Measurements from ENCODE around the gene LRRC71. TPM values are rescaled to one million over a fixed set of nuclear protein-coding genes. Genes with fewer than 3 reads are reported as not detected.

The LRRC71 gene
- total and polyA plus RNA-seq, 2 donors (not counting 1 experiment from before 2014, with no cell fraction given): not detected

DNA sequence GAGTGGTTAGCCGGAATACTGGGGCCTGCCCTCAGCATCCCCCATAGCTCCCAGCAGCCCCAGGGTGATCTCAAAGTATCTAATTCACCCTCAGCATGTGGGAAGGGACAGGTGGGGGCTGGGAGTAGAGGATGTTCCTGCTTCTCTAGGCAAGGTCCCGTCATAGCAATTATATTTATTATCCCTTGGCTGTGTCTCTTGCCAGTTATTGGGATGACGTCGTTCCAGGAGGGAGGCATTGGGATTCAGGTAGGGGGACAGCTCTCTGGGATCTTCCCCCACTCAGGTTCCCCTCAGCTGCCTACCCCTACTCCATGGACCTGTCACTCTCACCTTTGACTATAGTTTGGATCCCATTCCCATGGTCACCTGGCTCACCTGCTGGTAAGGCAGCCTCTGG, 38.8 kb upstream of the LRRC71 start:
- Histone ChIP-seq H3K4me1 (ENCODE audit: control insufficient read depth in 2 of 2, insufficient read depth in 2 of 2, low read length in 2 of 2) (no peaks in the 10 kb centered on the region), H2AFZ (ENCODE audit: insufficient read depth, low read depth, low read length, poor library complexity, severe bottlenecking) (no peak overlapping the region), H3K27ac (ENCODE audit: low read length in 2 of 2) (no peak overlapping the region), H3K9me3 (ENCODE audit: control extremely low read depth in 1 of 3, control insufficient read depth in 2 of 3, insufficient read depth in 1 of 3, low read length in 2 of 3) (no peaks in the 10 kb centered on the region), H3K27me3 (replicated peaks in 1 of 4; ENCODE audit: control extremely low read depth in 1 of 4, control insufficient read depth in 3 of 4, insufficient read depth in 4 of 4, low read length in 3 of 4) (peaks cover 0 to 42% (median 6%) of the 10 kb centered on the region in 4 experiments), H3K79me2 (ENCODE audit: control insufficient read depth, insufficient read depth, low read length) (no peaks in the 10 kb centered on the region), H4K20me1 (ENCODE audit: control insufficient read depth, insufficient read depth, low read length, poor library complexity, severe bottlenecking) (no peaks in the 10 kb centered on the region), H3K4me2 (replicated peaks; ENCODE audit: low read depth, low read length, poor library complexity, severe bottlenecking) (no peak overlapping the region), H3K36me3 (replicated peaks in 1 of 2; ENCODE audit: control extremely low read depth in 1 of 2, control insufficient read depth in 1 of 2, extremely low read depth in 1 of 2, insufficient read depth in 2 of 2, low read length in 1 of 2) (no peaks in the 10 kb centered on the region), H3K9ac (ENCODE audit: low read length) (no peak overlapping the region), H3K4me3 (ENCODE audit: control extremely low read depth in 1 of 5, extremely low read depth in 1 of 5, insufficient read depth in 1 of 5, low read depth in 2 of 5, low read length in 4 of 5) (no peak overlapping the region)
- POLR2A ChIA-PET: no interaction called here
- Mint-ChIP-seq H3K27ac (no peak overlapping the region), H3K4me3 (no peak overlapping the region), H3K4me1 (no peaks in the 10 kb centered on the region), H3K27me3 (peaks cover 63% of the 10 kb centered on the region), H3K9me3 (ENCODE audit: insufficient read depth) (no peaks in the 10 kb centered on the region)
- ATAC-seq (ENCODE audit: low read depth): no peak
- intact Hi-C loops (cut with micrococcal nuclease): no loop called here
- no CpG with 5 or more reads among the region's 4 CpGs for WGBS (ENCODE audit: insufficient coverage)
- no peak for DNase-seq
- TF ChIP-seq EZH2 (IDR thresholded peaks at IDR 0.05; ENCODE audit: borderline replicate concordance, insufficient read depth, low read depth, low read length, poor library complexity, severe bottlenecking): no peak
- no peak for TF ChIP-seq CTCF (IDR thresholded peaks at IDR 0.05)
- CTCF ChIA-PET: no interaction called here

GRCh38 chr1:156882543-156882942, 37.9 kb upstream of the LRRC71 start:
- no peaks in the 10 kb centered on the region for H3K4me1 Mint-ChIP-seq
- 85% methylated on average over 2 of the region's 3 CpGs for WGBS (ENCODE audit: insufficient coverage)
- H3K79me2 ChIP-seq (ENCODE audit: control insufficient read depth, insufficient read depth, low read length): no peaks in the 10 kb centered on the region
- no peaks in the 10 kb centered on the region for H3K9me3 Mint-ChIP-seq (ENCODE audit: insufficient read depth)
- no peak overlapping the region for H3K27ac Mint-ChIP-seq
- no peak overlapping the region for H2AFZ ChIP-seq (ENCODE audit: insufficient read depth, low read depth, low read length, poor library complexity, severe bottlenecking)
- H3K36me3 ChIP-seq (replicated peaks in 1 of 2; ENCODE audit: control extremely low read depth in 1 of 2, control insufficient read depth in 1 of 2, extremely low read depth in 1 of 2, insufficient read depth in 2 of 2, low read length in 1 of 2): no peaks in the 10 kb centered on the region
- H3K9ac ChIP-seq (ENCODE audit: low read length): no peak overlapping the region
- H3K27ac ChIP-seq (ENCODE audit: low read length in 2 of 2): no peak overlapping the region
- no peaks in the 10 kb centered on the region for H3K4me1 ChIP-seq (ENCODE audit: control insufficient read depth in 2 of 2, insufficient read depth in 2 of 2, low read length in 2 of 2)
- DNase-seq (no peak), ATAC-seq (ENCODE audit: low read depth) (no peak)
- peaks cover 0 to 41% (median 6%) of the 10 kb centered on the region in 4 experiments for H3K27me3 ChIP-seq (replicated peaks in 1 of 4; ENCODE audit: control extremely low read depth in 1 of 4, control insufficient read depth in 3 of 4, insufficient read depth in 4 of 4, low read length in 3 of 4)
- no peak overlapping the region for H3K4me2 ChIP-seq (replicated peaks; ENCODE audit: low read depth, low read length, poor library complexity, severe bottlenecking)
- ChIA-PET CTCF (no interaction called here), POLR2A (no interaction called here)
- no peaks in the 10 kb centered on the region for H3K9me3 ChIP-seq (ENCODE audit: control extremely low read depth in 1 of 3, control insufficient read depth in 2 of 3, insufficient read depth in 1 of 3, low read length in 2 of 3)
- no peak overlapping the region for H3K4me3 ChIP-seq (ENCODE audit: control extremely low read depth in 1 of 5, extremely low read depth in 1 of 5, insufficient read depth in 1 of 5, low read depth in 2 of 5, low read length in 4 of 5)
- H3K4me3 Mint-ChIP-seq: no peak overlapping the region
- intact Hi-C loops (cut with micrococcal nuclease): no loop called here
- H3K27me3 Mint-ChIP-seq: peaks cover 66% of the 10 kb centered on the region
- TF ChIP-seq EZH2 (IDR thresholded peaks at IDR 0.05; ENCODE audit: borderline replicate concordance, insufficient read depth, low read depth, low read length, poor library complexity, severe bottlenecking) (no peak), CTCF (IDR thresholded peaks at IDR 0.05) (no peak)
- H4K20me1 ChIP-seq (ENCODE audit: control insufficient read depth, insufficient read depth, low read length, poor library complexity, severe bottlenecking): no peaks in the 10 kb centered on the region
